ENCODE measurements around the gene FITM1. TPM values are rescaled to one million over a fixed set of nuclear protein-coding genes. Genes with fewer than 3 reads are reported as not detected.
A peak's percentile ranks its signal among the peaks of the same experiment; 100 is the strongest.

FITM1 gene
- total RNA-seq, 3 donors from 2014 or later (not counting 1 experiment from before 2014, with no cell fraction given), result 0.80 to 2.8 (median 2.3) TPM

DNA sequence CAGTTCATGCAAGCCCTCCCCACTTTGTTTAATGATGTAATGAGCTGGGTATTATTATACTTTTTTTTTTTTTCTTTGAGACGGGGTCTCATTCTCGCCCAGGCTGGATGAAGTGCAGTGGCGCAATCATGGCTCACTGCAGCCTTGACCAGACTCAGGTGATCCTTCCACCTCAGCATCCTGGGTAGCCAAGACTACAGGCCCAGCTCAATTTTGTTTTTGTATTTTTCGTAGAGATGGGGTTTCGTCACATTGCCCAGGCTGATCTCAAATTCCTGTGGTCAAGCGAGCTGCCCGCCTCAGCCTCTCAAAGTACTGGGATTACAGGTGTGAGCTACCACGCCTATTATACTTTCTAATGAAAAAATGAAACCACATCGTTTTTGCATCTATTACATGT, 20.4 kb upstream of the FITM1 start:
- 93% methylated on average over 8 of the region's 9 CpGs for WGBS (ENCODE audit: insufficient coverage)
- no peak for DNase-seq
- intact Hi-C loops (cut with micrococcal nuclease), result no loop called here
- Mint-ChIP-seq H3K27ac (peak overlapping the region in 1 of 2 donors; percentile 11), H3K9me3 (no peaks in the 10 kb centered on the region), H3K27me3 (ENCODE audit: low read depth in 2 of 2) (no peaks in the 10 kb centered on the region), H3K36me3 (no peaks in the 10 kb centered on the region), H3K4me1 (peaks cover 12 to 14% of the 10 kb centered on the region in 2 donors), H3K4me3 (no peak overlapping the region)
- no peak for ATAC-seq
- Histone ChIP-seq H3K4me3 (ENCODE audit: low read length) (no peak overlapping the region), H3K4me1 (ENCODE audit: control insufficient read depth, insufficient read depth, low read length) (peaks cover 14% of the 10 kb centered on the region), H3K27me3 (ENCODE audit: control insufficient read depth, insufficient read depth, low read length) (no peaks in the 10 kb centered on the region), H3K9me3 (ENCODE audit: control insufficient read depth, insufficient read depth, low read length) (no peaks in the 10 kb centered on the region), H3K36me3 (ENCODE audit: control insufficient read depth, insufficient read depth, low read length) (no peaks in the 10 kb centered on the region), H3K27ac (ENCODE audit: low read length) (no peak overlapping the region)
- TF ChIP-seq, protein P1, sequence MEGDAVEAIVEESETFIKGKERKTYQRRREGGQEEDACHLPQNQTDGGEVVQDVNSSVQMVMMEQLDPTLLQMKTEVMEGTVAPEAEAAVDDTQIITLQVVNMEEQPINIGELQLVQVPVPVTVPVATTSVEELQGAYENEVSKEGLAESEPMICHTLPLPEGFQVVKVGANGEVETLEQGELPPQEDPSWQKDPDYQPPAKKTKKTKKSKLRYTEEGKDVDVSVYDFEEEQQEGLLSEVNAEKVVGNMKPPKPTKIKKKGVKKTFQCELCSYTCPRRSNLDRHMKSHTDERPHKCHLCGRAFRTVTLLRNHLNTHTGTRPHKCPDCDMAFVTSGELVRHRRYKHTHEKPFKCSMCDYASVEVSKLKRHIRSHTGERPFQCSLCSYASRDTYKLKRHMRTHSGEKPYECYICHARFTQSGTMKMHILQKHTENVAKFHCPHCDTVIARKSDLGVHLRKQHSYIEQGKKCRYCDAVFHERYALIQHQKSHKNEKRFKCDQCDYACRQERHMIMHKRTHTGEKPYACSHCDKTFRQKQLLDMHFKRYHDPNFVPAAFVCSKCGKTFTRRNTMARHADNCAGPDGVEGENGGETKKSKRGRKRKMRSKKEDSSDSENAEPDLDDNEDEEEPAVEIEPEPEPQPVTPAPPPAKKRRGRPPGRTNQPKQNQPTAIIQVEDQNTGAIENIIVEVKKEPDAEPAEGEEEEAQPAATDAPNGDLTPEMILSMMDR (IDR thresholded peaks at IDR 0.05), result no peak

DNA sequence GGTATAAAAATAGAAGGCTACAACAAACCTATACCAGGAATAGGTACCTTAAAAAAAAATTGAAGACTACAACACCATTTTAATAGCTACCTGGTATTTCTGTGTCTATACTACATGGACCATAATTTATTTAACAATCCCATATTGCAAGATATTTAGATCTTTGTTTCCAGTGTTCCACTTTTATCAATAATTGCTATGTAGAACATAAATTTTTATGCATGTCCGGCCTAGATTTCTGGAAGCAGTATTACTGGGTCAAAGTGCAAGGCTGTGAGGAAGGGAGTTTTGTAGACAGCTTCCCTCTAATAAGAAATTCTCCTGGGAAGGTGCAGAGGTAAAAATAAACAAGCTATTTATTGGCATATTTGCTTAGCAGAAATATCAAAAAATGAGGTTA, 19.9 kb upstream of the FITM1 start:
- Histone ChIP-seq H3K36me3 (ENCODE audit: control insufficient read depth, insufficient read depth, low read length) (no peaks in the 10 kb centered on the region), H3K4me1 (ENCODE audit: control insufficient read depth, insufficient read depth, low read length) (peaks cover 17% of the 10 kb centered on the region), H3K27me3 (ENCODE audit: control insufficient read depth, insufficient read depth, low read length) (no peaks in the 10 kb centered on the region), H3K9me3 (ENCODE audit: control insufficient read depth, insufficient read depth, low read length) (no peaks in the 10 kb centered on the region), H3K27ac (ENCODE audit: low read length) (no peak overlapping the region), H3K4me3 (ENCODE audit: low read length) (no peak overlapping the region)
- no peak for DNase-seq
- H3K9me3 Mint-ChIP-seq, result no peaks in the 10 kb centered on the region
- H3K27me3 Mint-ChIP-seq (ENCODE audit: low read depth in 2 of 2), result no peaks in the 10 kb centered on the region
- peaks cover 17 to 19% of the 10 kb centered on the region in 2 donors for H3K4me1 Mint-ChIP-seq
- H3K36me3 Mint-ChIP-seq, result no peaks in the 10 kb centered on the region
- H3K27ac Mint-ChIP-seq, result peak overlapping the region in 1 of 2 donors; percentile 11
- no peak for ATAC-seq
- TF ChIP-seq, protein P1 (IDR thresholded peaks at IDR 0.05), result no peak
- intact Hi-C loops (cut with micrococcal nuclease), result no loop called here
- no peak overlapping the region for H3K4me3 Mint-ChIP-seq
- WGBS (ENCODE audit: insufficient coverage), result 100% methylated on average over 1 of the region's 1 CpG

DNA sequence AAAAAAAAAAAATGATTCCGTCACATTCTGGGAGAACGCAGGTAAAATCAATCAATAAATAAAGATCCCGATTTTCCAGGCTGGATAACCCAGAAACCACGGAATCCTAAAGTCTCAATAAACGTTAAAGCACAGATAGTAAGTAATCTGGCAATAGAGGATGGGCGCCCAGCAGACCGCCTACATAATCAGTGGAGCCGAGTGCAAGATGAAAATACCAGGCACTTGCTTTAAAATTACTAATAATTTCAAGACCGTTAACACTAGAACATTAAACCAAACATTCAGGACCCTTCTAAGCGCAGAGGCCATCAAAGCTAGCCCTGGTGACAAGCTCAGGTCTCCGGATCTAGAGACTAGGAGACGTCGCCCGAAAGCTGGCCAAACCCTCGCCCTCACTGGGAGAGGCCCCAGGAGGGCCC, 17.1 kb upstream of the FITM1 start:
- peak overlapping the region; percentile 100 for H3K27ac ChIP-seq (ENCODE audit: low read length)
- Mint-ChIP-seq H3K4me1 (peaks cover 30 to 35% of the 10 kb centered on the region in 2 donors), H3K27ac (peak overlapping the region; percentile 96 to 99), H3K36me3 (no peaks in the 10 kb centered on the region), H3K9me3 (no peaks in the 10 kb centered on the region), H3K4me3 (peak overlapping the region; percentile 99), H3K27me3 (ENCODE audit: low read depth in 2 of 2) (no peaks in the 10 kb centered on the region)
- peaks cover 29% of the 10 kb centered on the region for H3K4me1 ChIP-seq (ENCODE audit: control insufficient read depth, insufficient read depth, low read length)
- peaks cover 14% of the 10 kb centered on the region for H3K36me3 ChIP-seq (ENCODE audit: control insufficient read depth, insufficient read depth, low read length)
- intact Hi-C loops (cut with micrococcal nuclease), result no loop called here
- WGBS (ENCODE audit: insufficient coverage), result 15% methylated on average over 13 of the region's 15 CpGs
- DNase-seq (no peak), ATAC-seq (no peak)
- no peaks in the 10 kb centered on the region for H3K9me3 ChIP-seq (ENCODE audit: control insufficient read depth, insufficient read depth, low read length)
- H3K27me3 ChIP-seq (ENCODE audit: control insufficient read depth, insufficient read depth, low read length), result no peaks in the 10 kb centered on the region
- TF ChIP-seq, protein P1 (IDR thresholded peaks at IDR 0.05), result no peak
- H3K4me3 ChIP-seq (ENCODE audit: low read length), result peak overlapping the region; percentile 62

Measured in natural killer cell (primary cell).